ENCODE measurements around the gene ZNF276.

- no peak for TF ChIP-seq YY1 (IDR thresholded peaks at IDR 0.05; ENCODE audit: insufficient read depth, insufficient read length)
- TF ChIP-seq SUZ12 (IDR thresholded peaks at IDR 0.05; ENCODE audit: extremely low read depth, insufficient read depth, insufficient read length): no peak
These were observed 432 bp downstream of the ZNF276 start for GRCh38 chr16:89721546-89722391.
